Gastroesophageal sphincter (tissue), 4 donors: ENCODE results near the gene SYNDIG1. TPM values are rescaled to one million over a fixed set of nuclear protein-coding genes. Genes with fewer than 3 reads are reported as not detected.

Experiments used
- ATAC-seq: fragments of 150-250 bp; one replicate; pipeline ENCODE4 v1.9.1; 2016; ENCODE audit warnings: mild to moderate bottlenecking, moderate library complexity
- H3K27ac ChIP-seq, 4 donors: fragments of 200-600 bp; sonication (generic) in 3 of 4; 1 replicate in 3 of 4; 2 replicates in 1 of 4; pipeline ENCODE4 v1.5.1; 2016 to 2019
- H3K27me3 ChIP-seq: fragments of 200-600 bp; sonication (generic); one replicate; pipeline ENCODE4 v1.5.1; 2019
- H3K36me3 ChIP-seq, 2 donors: fragments of 200-600 bp; sonication (generic); one replicate each; pipeline ENCODE4 v1.5.1; 2019; ENCODE audit warnings: control low read depth in 1 of 2
- H3K4me1 ChIP-seq, 3 donors: fragments of 200-600 bp; sonication (generic); 1 replicate in 2 of 3; 2 replicates in 1 of 3; pipeline ENCODE4 v1.5.1; 2016 to 2019; ENCODE audit warnings: control low read depth in 2 of 3
- H3K4me3 ChIP-seq, 2 donors: fragments of 200-600 bp; sonication (generic); one replicate each; pipeline ENCODE4 v1.5.1; 2019; ENCODE audit warnings: mild to moderate bottlenecking in 1 of 2, moderate library complexity in 1 of 2
- H3K9me3 ChIP-seq, 3 donors: fragments of 200-600 bp; sonication (generic); one replicate each; pipeline ENCODE4 v1.5.1; 2017 to 2019; ENCODE audit warnings: control low read depth in 2 of 3
- EP300 ChIP-seq: sonication (generic); formaldehyde crosslinking; IDR thresholded peaks from one replicate; pipeline ENCODE4 v1.6.1; 2017; ENCODE audit warnings: antibody characterized with exemption, mild to moderate bottlenecking
- POLR2A ChIP-seq, 2 donors: fragments of 450-650 bp; IDR thresholded peaks; one replicate each; pipeline ENCODE4 v1.6.1; 2017; ENCODE audit warnings: antibody characterized with exemption in 2 of 2, mild to moderate bottlenecking in 2 of 2, moderate library complexity in 1 of 2
- POLR2AphosphoS5 ChIP-seq: sonication (generic); formaldehyde crosslinking; IDR thresholded peaks from one replicate; pipeline ENCODE4 v1.6.1; 2017; ENCODE audit warnings: antibody characterized with exemption
- WGBS, 2 donors: methylation state at CpG; one replicate each; pipeline ENCODE4 v1.1.5; 2018; ENCODE audit warnings: low coverage in 1 of 2; 5-methylcytosine and 5-hydroxymethylcytosine counted together
- total RNA-seq, 4 donors: library from RNA; depleted of rRNA; stranded (reverse); fragments of >200 nt; gene quantifications; one replicate each; pipeline ENCODE4 v1.1.0, GENCODE V29; 2016
- TF ChIP-seq, protein P1 (sequence below), 4 experiments: fragments of 200-600 bp in 2 of 4; fragments of 450-650 bp in 2 of 4; sonication (generic) in 1 of 4; IDR thresholded peaks; one replicate each; pipeline ENCODE4 v1.5.1; 2017 to 2019; ENCODE audit warnings: antibody characterized with exemption in 4 of 4, mild to moderate bottlenecking in 2 of 4, moderate library complexity in 2 of 4

The SYNDIG1 gene
- total RNA-seq, 4 donors from 2014 or later, result 0.15 to 0.40 (median 0.16) TPM; not detected in 1

DNA sequence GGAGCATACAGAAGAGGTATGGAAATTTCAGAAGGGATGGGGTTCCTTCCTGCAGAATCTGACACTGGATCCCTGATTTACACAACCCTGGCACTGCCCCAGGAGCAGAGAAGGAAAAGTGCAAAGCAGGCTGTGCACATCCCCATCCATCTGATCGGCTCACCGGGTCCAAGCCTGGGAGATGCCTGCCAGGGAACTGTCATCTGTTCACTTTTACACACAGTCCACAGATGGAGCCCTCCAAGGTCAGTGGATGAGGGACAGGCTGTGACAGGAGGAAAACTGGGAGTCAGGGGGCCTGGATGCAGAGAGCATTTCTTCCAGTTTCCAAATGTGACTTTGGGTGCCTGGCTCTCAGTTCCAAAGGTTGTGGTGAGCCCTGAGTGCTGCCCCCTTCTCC is 11.0 kb upstream of the SYNDIG1 start:
- H3K9me3 ChIP-seq, result no peaks in the 10 kb centered on the region
- no CpG with 5 or more reads among the region's 2 CpGs for WGBS, 2 donors
- H3K27ac ChIP-seq, result no peak overlapping the region
- no peak overlapping the region for H3K4me3 ChIP-seq
- H3K27me3 ChIP-seq, result peaks cover 41% of the 10 kb centered on the region
- no peaks in the 10 kb centered on the region for H3K4me1 ChIP-seq
- no peak for ATAC-seq
- no peaks in the 10 kb centered on the region for H3K36me3 ChIP-seq
- no peak for TF ChIP-seq POLR2AphosphoS5
- no peak for TF ChIP-seq EP300
- no peak for TF ChIP-seq POLR2A (IDR thresholded peaks at IDR 0.05)
- TF ChIP-seq, protein P1, sequence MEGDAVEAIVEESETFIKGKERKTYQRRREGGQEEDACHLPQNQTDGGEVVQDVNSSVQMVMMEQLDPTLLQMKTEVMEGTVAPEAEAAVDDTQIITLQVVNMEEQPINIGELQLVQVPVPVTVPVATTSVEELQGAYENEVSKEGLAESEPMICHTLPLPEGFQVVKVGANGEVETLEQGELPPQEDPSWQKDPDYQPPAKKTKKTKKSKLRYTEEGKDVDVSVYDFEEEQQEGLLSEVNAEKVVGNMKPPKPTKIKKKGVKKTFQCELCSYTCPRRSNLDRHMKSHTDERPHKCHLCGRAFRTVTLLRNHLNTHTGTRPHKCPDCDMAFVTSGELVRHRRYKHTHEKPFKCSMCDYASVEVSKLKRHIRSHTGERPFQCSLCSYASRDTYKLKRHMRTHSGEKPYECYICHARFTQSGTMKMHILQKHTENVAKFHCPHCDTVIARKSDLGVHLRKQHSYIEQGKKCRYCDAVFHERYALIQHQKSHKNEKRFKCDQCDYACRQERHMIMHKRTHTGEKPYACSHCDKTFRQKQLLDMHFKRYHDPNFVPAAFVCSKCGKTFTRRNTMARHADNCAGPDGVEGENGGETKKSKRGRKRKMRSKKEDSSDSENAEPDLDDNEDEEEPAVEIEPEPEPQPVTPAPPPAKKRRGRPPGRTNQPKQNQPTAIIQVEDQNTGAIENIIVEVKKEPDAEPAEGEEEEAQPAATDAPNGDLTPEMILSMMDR (IDR thresholded peaks at IDR 0.05), result no peak

DNA sequence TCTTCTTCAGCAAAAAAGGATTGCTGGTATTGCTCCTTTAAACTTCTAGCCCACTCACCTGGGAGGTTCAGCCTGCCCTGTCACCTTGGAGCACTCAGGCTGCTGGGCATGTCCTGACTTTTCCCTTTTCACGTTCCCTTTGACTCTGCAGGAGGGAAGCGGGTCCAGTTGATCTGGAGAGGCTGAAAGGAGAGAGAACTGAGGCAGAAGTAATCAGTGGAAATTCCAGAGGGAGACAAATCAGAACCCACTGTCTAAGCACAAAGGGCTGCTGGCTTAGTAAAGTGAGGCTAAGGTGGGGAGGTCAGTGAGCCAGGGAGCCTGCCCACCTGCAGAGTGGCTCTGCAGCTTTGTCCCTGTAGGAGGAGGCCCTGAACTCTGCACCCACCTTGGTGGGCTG is 9.7 kb upstream of the SYNDIG1 start:
- Histone ChIP-seq H3K36me3 (no peaks in the 10 kb centered on the region), H3K4me1 (no peaks in the 10 kb centered on the region), H3K4me3 (no peak overlapping the region), H3K27ac (no peak overlapping the region), H3K9me3 (no peaks in the 10 kb centered on the region), H3K27me3 (peaks cover 50% of the 10 kb centered on the region)
- TF ChIP-seq EP300 (no peak), POLR2A (IDR thresholded peaks at IDR 0.05) (no peak), POLR2AphosphoS5 (no peak)
- TF ChIP-seq, protein P1 (IDR thresholded peaks at IDR 0.05), result no peak
- 80% methylated on average over 1 of the region's 2 CpGs; no CpG with 5 or more reads in 1 of the 2 donors for WGBS, 2 donors
- ATAC-seq, result no peak

DNA sequence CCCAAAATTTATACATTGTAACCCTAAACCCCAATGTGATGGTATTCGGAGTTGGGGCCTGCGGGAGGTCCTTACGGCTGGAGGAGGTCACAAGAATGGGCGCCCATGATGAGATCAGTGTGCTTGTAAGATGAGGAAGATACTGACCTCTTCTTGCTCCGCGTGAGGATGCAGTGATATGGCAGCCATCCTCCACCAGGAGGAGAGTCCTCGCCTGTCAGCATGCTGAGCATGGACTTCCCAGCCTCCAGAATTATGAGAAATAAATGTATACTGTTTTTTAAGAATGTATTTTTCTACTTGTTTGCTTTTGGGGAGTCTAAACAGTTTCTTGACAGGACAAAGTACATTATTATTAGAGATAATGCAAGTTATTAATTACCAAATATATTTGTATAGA is 8.7 kb upstream of the SYNDIG1 start:
- WGBS, 2 donors, result 74 to 87% methylated on average over 5 to 7 of the region's 7 CpGs
- no peak for ATAC-seq
- Histone ChIP-seq H3K9me3 (no peaks in the 10 kb centered on the region), H3K36me3 (no peaks in the 10 kb centered on the region), H3K27me3 (peaks cover 46% of the 10 kb centered on the region), H3K4me3 (no peak overlapping the region), H3K27ac (no peak overlapping the region), H3K4me1 (no peaks in the 10 kb centered on the region)
- TF ChIP-seq POLR2AphosphoS5 (no peak), EP300 (no peak), POLR2A (IDR thresholded peaks at IDR 0.05) (no peak)
- TF ChIP-seq, protein P1 (IDR thresholded peaks at IDR 0.05), result no peak

DNA sequence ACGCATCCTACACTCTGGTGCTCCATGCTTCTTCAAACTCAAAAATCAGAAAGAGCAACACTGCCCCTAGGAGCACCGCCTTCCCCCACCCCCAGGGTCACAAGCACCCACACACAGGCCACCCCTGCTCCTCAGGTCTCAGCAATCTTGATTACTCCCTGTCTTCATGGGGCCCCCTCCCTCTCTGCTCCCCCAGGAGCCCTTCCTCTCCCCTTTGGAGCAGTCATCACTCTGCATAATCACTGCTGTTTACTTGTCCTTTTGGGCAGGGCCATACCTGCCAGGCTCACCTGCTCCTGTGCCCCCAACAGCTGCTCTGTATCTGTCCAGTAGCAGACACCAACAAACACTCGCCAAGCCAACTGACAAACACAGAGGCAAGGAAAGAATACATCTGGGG is 7.6 kb upstream of the SYNDIG1 start:
- no peak for ATAC-seq
- peaks cover 37% of the 10 kb centered on the region for H3K27me3 ChIP-seq
- H3K36me3 ChIP-seq, result no peaks in the 10 kb centered on the region
- no peak overlapping the region for H3K27ac ChIP-seq
- H3K4me1 ChIP-seq, result no peaks in the 10 kb centered on the region
- H3K9me3 ChIP-seq, result no peaks in the 10 kb centered on the region
- TF ChIP-seq EP300, result no peak
- TF ChIP-seq POLR2AphosphoS5, result no peak
- TF ChIP-seq, protein P1 (IDR thresholded peaks at IDR 0.05), result no peak
- TF ChIP-seq POLR2A (IDR thresholded peaks at IDR 0.05), result no peak
- H3K4me3 ChIP-seq, result no peak overlapping the region
- 80 to 97% methylated on average over 2 to 3 of the region's 3 CpGs for WGBS, 2 donors

DNA sequence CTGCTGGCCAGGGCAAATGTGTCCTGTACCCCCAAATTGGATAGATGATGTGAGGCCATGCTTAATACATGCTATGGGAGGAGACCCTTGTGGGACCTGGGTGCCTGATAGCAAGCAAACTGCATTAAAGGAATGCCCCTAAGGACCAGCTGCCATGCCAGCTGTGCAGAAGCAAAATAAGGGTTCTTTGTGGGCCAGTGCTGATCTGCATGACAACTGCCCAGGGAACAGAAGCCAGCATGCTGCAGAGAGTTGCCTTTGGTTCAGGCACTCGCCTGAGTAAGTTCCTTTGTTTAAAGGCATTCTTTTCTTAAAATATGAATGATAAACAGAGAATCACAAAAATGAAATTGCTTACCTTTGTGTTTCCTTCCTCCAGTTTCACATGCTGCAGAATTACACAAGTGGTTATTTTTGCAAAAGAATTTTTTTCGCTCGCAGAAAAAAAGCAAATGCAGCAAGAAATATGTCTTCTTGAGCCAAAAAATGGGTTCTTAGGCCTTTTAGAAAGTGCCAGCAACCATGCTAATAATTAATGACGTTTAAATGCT is 6.9 kb upstream of the SYNDIG1 start:
- WGBS, 2 donors, result 57 to 70% methylated on average over 4 of the region's 4 CpGs
- Histone ChIP-seq H3K9me3 (no peaks in the 10 kb centered on the region), H3K4me1 (no peaks in the 10 kb centered on the region), H3K4me3 (no peak overlapping the region), H3K27ac (no peak overlapping the region), H3K27me3 (peaks cover 34% of the 10 kb centered on the region), H3K36me3 (no peaks in the 10 kb centered on the region)
- no peak for ATAC-seq
- TF ChIP-seq, protein P1 (IDR thresholded peaks at IDR 0.05), result no peak
- no peak for TF ChIP-seq POLR2A (IDR thresholded peaks at IDR 0.05)
- TF ChIP-seq EP300, result no peak
- no peak for TF ChIP-seq POLR2AphosphoS5
